ENCODE measurements around the gene HSD17B2.

The HSD17B2 gene

GRCh38 chr16:82092711-82093110 is 57.7 kb downstream of the HSD17B2 start:
- Histone ChIP-seq H4K20me1 (ENCODE audit: insufficient read depth, low read length) (no peaks in the 10 kb centered on the region), H3K27me3 (replicated peaks; ENCODE audit: insufficient read depth, low read length) (no peaks in the 10 kb centered on the region), H3K27ac (ENCODE audit: low read length) (no peak overlapping the region), H2AFZ (ENCODE audit: low read length) (no peak overlapping the region), H3K9ac (ENCODE audit: low read length) (no peak overlapping the region), H3K4me3 (ENCODE audit: low read length) (no peak overlapping the region), H3K79me2 (ENCODE audit: low read length) (no peaks in the 10 kb centered on the region), H3K4me2 (ENCODE audit: low read depth, low read length) (no peak overlapping the region), H3F3A (ENCODE audit: insufficient read depth, low read length) (no peaks in the 10 kb centered on the region), H3K9me3 (replicated peaks; ENCODE audit: insufficient read depth, low read length) (no peaks in the 10 kb centered on the region), H3K4me1 (ENCODE audit: low read length) (no peaks in the 10 kb centered on the region), H3K9me2 (replicated peaks; ENCODE audit: insufficient read depth, low read length) (no peaks in the 10 kb centered on the region), H3K36me3 (replicated peaks; ENCODE audit: insufficient read depth, low read length) (no peaks in the 10 kb centered on the region)
- DNase-seq = no peak
- TF ChIP-seq CTCF (IDR thresholded peaks at IDR 0.05; ENCODE audit: low read length) = no peak

GRCh38 chr16:82093666-82094300 is 58.7 kb downstream of the HSD17B2 start:
- Histone ChIP-seq H3K4me2 (ENCODE audit: low read depth, low read length) (no peak overlapping the region), H3K27ac (ENCODE audit: low read length) (no peak overlapping the region), H3K36me3 (replicated peaks; ENCODE audit: insufficient read depth, low read length) (no peaks in the 10 kb centered on the region)

GRCh38 chr16:82094942-82095540 is 60.0 kb downstream of the HSD17B2 start:
- no peak overlapping the region for H3K27ac ChIP-seq (ENCODE audit: low read length)

More at GRCh38 chr16:82093666-82094300, 58.7 kb downstream of the HSD17B2 start:
- H3K9me2 ChIP-seq (replicated peaks; ENCODE audit: insufficient read depth, low read length) = no peaks in the 10 kb centered on the region
- H3K9ac ChIP-seq (ENCODE audit: low read length) = no peak overlapping the region
- H3K79me2 ChIP-seq (ENCODE audit: low read length) = no peaks in the 10 kb centered on the region
- no peaks in the 10 kb centered on the region for H3K9me3 ChIP-seq (replicated peaks; ENCODE audit: insufficient read depth, low read length)
- no peaks in the 10 kb centered on the region for H3K27me3 ChIP-seq (replicated peaks; ENCODE audit: insufficient read depth, low read length)
- no peaks in the 10 kb centered on the region for H3K4me1 ChIP-seq (ENCODE audit: low read length)
- no peak overlapping the region for H2AFZ ChIP-seq (ENCODE audit: low read length)
- H4K20me1 ChIP-seq (ENCODE audit: insufficient read depth, low read length) = no peaks in the 10 kb centered on the region
- no peak for TF ChIP-seq EZH2phosphoT487 (IDR thresholded peaks at IDR 0.05; ENCODE audit: low read length)
- TF ChIP-seq EZH2 (optimal IDR thresholded peaks at IDR 0.05; ENCODE audit: low read depth, low read length) = no peak
- TF ChIP-seq CTCF (IDR thresholded peaks at IDR 0.05; ENCODE audit: low read length) = no peak
- no peaks in the 10 kb centered on the region for H3F3A ChIP-seq (ENCODE audit: insufficient read depth, low read length)
- DNase-seq = no peak
- no peak overlapping the region for H3K4me3 ChIP-seq (ENCODE audit: low read length)

More at GRCh38 chr16:82094942-82095540, 60.0 kb downstream of the HSD17B2 start:
- H4K20me1 ChIP-seq (ENCODE audit: insufficient read depth, low read length) = no peaks in the 10 kb centered on the region
- no peaks in the 10 kb centered on the region for H3K36me3 ChIP-seq (replicated peaks; ENCODE audit: insufficient read depth, low read length)
- H3F3A ChIP-seq (ENCODE audit: insufficient read depth, low read length) = no peaks in the 10 kb centered on the region
- no peak overlapping the region for H3K4me3 ChIP-seq (ENCODE audit: low read length)
- H3K79me2 ChIP-seq (ENCODE audit: low read length) = no peaks in the 10 kb centered on the region
- no peak for DNase-seq
- H3K9me2 ChIP-seq (replicated peaks; ENCODE audit: insufficient read depth, low read length) = no peaks in the 10 kb centered on the region
- no peak overlapping the region for H3K4me2 ChIP-seq (ENCODE audit: low read depth, low read length)
- no peaks in the 10 kb centered on the region for H3K4me1 ChIP-seq (ENCODE audit: low read length)
- no peaks in the 10 kb centered on the region for H3K27me3 ChIP-seq (replicated peaks; ENCODE audit: insufficient read depth, low read length)
- no peaks in the 10 kb centered on the region for H3K9me3 ChIP-seq (replicated peaks; ENCODE audit: insufficient read depth, low read length)
- H3K9ac ChIP-seq (ENCODE audit: low read length) = no peak overlapping the region
- no peak overlapping the region for H2AFZ ChIP-seq (ENCODE audit: low read length)
- TF ChIP-seq EZH2phosphoT487 (IDR thresholded peaks at IDR 0.05; ENCODE audit: low read length) (no peak), EZH2 (optimal IDR thresholded peaks at IDR 0.05; ENCODE audit: low read depth, low read length) (no peak), CTCF (IDR thresholded peaks at IDR 0.05; ENCODE audit: low read length) (no peak)

Measured in MM.1S (cell line).